GM21529 (cell line): ENCODE results near the gene DPY19L3.
"Not testable (repeated sequence)": the region's sequence is repeated elsewhere in the genome, so short reads cannot be mapped to it uniquely, and the experiment has no call there.

Experiments
- ATAC-seq: cut with Tn5 transposase; IDR thresholded peaks from one replicate; pipeline ENCODE4 v1.9.1; 2021; ENCODE audit not compliant: unreplicated experiment

The DPY19L3 gene

DNA sequence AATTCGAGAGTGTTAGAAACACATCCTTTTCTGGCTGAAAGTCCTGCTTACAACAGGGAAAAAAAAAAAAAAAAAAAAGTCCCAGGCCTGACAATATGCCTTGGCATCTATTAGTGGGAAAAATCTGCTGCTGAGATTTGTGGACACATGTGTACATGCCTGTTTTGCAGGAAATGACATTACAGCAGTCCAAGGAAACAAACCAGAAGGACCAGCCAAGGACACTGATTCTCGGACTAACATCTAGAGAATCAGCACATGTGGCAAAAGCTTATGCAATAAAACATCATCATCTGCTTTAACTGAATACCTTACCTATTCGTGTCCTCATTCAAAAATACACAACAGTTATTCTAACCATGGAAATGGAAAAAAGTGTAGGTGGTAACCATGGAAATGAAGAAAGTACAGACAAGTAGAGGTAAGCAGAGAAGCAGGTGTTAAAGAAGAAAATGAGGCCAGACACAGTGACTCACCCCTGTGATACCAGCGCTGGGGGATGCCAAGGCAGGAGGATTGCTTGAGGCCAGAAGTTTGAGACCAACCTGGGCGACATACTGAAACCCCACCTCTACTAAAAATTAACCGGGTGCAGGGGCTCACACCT, 9.4 kb upstream of the DPY19L3 start:
- ATAC-seq = no peak

DNA sequence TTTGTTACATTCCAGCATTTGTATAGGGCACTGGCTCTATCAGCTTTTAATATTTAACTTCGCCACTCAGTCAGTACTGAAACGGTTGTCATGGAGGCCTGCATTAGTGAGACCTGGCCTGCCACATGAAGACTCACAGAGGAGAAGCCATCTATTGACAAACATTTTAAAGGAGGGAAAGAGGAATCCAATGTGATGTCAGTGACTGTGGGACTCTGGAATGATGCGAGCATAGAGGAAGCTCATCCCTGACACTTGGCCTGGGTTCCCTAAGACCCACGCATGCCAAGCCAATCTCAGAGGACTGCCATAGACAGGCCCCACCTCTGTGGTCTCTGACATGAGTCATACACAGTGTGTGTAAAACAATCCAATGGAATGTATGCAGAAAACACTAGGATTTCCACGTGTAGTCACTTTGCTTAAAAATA, 7.9 kb upstream of the DPY19L3 start:
- no peak for ATAC-seq

DNA sequence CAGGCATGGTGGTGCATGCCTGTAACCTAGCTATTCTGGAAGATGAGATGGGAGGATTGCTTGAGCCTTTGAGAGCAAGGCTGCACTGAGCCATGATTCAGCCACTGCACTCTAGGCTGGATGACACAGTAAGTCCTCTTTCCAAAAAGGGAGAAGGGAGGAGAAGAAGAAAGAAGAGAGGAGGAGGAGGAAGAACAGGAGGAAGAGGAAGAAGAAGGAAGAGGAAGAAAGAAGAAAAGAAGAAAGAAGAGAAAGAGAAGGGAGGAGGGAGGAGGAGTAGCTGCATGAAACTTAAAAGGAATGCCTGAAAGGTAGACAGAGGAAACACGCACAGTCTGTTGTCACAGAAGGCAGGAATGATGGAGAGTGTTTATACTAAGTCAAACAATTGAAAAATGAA, 3.6 kb upstream of the DPY19L3 start:
- ATAC-seq = no peak

DNA sequence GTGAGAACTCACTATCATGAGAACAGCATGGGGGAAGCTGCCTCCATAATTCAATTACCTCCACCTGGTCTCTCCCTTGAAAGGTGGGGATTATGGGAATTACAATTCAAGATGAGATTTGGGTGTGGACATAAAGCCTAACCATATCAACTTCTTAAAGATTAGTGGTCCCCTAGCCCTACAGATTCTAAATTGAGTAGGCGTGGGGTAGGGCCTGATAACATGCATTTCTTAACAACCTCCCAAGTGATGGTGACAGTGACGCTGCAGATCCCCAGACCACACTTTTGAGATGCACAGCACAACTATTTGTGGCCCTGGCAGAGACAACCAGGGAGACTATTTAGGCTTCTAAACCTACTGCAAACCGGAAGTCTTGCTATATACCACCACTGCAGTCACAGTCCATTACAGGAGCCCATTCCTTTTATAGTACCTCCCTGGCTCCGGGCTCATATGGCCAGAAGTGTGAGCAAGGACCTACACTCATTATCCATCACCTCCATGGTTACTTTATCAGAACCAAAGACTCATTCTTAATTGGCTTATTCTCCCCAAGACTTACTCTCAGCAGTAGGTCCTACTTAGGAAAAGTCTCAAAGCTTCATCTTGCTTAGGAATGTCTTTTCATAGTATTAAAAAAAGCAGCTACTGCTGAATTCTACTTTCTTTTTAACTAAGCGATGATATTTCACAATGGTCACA, 2.1 kb upstream of the DPY19L3 start:
- ATAC-seq = no peak

DNA sequence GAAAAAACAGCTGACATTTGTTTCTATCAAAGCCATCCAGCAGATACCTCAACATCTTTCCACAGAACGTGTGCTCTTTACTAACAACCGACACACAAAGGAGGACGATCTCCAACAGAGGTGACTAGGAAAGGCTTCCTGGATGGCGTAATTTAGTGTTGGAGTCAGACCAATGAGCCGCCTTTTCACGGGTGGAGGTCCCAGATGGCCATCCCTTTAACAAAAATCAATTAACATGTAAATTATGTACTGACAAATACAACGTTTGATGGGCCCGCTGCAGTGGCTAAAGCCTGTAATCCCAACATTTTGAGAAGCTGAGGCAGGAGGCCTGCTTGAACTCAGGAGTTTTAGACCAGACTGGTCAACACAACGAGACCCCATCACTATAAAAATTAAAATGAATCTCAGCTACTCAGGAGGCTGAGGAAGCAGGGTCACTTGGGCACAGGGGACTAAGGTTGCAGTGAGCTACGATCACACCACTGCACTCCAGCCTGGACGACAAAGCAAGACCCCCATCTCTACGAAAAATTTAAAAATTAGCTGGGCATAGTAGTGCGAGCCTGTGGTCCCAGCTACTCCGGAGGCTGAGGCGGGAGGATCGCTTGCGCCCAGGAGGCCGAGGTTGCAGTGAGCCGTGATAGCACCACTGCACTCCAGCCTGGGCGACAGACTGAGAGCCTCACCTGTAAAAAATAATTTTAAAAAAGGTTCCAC, 1.2 kb upstream of the DPY19L3 start:
- no peak for ATAC-seq

GRCh38 chr19:32404933-32405430, 588 bp upstream of the DPY19L3 start:
- ATAC-seq = peak; percentile 24

DNA sequence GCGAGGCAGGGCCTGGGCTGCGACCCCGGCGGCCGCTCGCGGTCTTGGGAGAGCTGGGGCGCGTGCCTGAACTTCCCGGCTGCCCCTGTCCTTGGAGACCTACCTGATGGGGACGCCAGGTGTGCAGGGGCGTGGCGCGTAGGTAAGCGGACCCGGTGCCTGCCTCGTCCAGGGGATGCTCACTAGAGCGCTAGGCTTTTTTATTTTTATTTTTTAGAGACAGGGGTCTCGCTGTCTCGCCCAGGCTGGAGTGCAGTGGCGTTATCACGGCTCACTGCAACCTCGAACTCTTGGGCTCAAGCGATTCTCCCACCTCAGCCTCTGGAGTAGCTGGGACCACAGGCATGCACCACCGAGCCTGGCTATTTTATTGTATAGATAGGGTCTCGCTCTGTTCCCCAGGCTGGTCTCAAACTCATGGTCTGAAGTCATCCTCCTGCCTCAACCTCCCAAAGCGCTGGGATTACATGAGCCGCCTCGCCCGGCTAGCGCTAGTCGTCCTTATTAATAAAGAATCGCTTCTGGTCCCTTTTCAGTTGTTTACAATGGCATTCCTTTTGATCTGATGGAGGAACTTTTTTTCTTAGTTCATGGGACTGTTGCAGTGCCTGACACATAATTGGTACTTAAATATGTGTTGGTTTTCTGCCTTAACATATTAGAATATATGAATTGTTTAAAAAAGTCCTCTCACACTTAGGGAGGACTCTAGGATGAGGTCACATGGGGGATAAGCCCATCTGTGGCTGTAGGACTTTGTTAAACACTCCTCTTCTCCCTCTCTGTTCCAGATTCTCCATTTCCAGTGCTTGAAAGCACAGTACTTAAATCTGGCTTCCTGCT, 812 bp downstream of the DPY19L3 start:
- no peak for ATAC-seq

- no peak for ATAC-seq
Observed at GRCh38 chr19:32407004-32407992, 1.7 kb downstream of the DPY19L3 start.

DNA sequence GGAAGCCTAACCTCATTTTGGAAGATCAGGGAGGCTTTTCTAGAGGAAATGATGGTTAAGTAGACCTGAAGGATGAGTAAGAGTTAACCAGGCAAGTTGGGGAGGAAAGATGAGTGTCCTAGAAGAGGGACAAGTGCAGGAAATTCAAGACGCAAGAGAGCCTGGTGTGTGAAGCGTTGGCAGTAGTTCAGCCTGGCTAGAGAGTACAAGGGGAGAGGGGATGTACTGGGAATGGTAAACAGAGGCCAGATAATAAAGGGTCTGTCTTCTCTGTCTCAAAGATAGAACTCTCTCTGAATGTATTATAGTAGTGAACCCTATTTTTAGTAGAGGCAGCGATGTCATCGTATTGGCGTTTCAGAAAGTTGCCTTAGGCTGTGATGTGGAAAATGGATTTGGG, 9.7 kb downstream of the DPY19L3 start:
- no peak for ATAC-seq

DNA sequence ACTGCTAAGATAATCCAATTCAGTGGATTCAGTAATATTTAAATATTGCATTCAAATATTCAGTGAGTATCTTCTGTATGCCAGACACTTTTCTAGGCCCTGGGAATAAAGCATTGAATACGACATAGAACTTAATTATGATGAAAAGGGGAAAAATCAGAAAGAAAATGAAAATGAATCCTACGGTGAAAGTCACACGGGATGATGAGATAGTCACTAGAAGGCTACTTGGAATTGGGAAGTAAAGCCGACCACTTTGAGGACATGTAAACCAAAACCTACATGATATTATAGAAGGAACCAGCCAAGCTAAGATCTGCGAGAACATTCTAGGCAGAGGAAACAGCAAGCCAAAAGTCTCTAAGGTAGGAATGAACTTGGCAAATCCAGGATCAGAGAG, 10.1 kb downstream of the DPY19L3 start:
- ATAC-seq = no peak

GRCh38 chr19:32416749-32417456, 11.3 kb downstream of the DPY19L3 start:
- ATAC-seq = no peak

GRCh38 chr19:32418155-32418554, 12.6 kb downstream of the DPY19L3 start:
- ATAC-seq = no peak

DNA sequence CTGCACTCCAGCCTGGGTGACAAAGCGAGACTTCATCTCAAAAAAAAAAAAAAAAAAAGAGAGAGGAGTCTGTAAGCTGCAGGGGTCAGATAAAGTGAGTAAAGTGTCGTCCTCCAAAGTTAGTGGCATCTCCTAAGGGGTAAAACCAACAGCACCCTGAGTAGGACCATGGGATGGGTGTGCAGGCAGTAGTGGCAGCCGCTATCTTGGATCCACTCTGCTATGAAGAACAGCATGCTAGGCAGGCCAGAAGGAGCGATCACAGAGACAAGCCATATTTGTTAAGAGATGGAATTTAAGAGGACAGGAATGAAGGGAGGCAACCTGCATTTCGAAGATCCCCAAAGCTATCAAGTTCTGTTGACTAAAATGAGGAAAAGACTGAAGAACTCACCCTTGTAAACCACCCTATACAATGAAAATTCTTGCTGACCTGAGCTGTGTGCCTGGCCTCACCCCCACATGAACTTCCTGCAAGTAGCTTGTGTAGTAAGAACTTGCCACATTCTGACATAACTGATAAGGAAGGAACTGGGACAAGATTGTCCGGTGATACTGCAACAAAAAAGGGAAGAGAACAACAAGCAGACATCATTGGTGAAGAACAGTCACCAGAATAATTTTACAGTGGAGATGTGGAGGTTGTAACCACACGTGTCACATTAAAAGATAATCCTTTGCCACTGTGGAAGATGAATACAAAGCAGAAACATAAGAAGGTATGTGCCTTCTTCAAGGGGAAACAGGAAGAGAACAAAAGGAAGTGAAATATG, 16.2 kb downstream of the DPY19L3 start:
- no peak for ATAC-seq

- no peak for ATAC-seq
Observed at GRCh38 chr19:32422435-32422834, 16.9 kb downstream of the DPY19L3 start.

DNA sequence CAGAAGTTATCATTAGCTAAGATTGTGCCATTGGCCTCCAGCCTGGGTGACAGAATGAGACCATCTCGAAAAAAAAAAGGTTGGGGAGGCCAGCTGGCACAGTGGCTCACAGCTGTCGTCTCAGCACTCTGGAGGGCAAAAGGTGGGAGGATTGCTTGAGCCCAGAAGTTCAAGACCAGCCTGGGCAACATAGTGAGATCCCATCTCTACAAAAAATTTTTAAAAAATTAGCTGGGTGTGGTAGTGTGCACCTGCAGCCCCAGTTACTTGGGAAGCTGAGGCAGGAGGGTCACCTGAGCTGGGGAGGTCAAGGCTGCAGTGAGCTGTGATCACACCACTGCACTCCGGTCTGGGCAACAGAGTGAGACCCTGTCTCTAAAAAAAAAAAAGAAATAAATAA, 18.4 kb downstream of the DPY19L3 start:
- ATAC-seq = not testable (repeated sequence)

DNA sequence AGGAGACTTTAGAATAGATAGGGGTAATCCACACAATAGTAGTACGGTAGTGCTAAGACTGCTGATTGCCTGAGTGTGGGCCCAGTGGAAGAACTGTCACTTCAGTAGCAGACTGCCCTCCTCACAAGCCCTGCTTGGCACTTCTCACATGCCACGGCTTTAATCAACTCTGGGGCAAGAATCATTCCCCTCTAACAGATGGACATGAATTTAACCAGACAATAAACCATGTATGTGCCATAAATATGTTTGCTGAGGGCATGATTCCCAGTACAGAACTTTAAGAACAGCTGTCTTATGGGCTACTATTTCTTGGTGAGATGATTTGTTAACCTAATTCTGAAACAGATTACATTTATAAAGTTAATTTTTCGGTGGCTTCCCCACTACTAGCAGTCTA, 22.0 kb downstream of the DPY19L3 start:
- no peak for ATAC-seq

DNA sequence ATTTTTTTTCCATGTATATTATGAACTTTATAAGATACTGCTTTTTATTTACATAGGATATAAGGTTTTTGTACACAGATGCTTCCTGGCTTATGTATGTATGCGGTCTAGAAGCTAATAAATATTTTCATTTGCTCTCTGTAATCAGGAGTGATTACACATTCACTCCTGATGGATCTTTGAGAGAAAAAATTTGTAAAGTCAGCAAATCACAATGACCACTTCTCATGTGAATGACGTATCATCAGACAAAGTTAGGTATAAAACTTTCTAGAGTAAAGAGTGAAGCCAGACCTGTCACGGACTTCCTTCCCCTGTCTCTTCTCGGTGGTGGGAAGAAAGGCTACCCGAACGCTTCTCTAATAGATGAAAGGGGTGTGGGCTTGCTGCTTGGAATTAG, 31.1 kb downstream of the DPY19L3 start:
- ATAC-seq = no peak

- no peak for ATAC-seq
Observed at GRCh38 chr19:32437096-32437495, 31.5 kb downstream of the DPY19L3 start.

- no peak for ATAC-seq
Observed at GRCh38 chr19:32438751-32439150, 33.2 kb downstream of the DPY19L3 start.
